A673 (cell line): ENCODE measurements around the gene B3GALT2. TPM values are rescaled to one million over a fixed set of nuclear protein-coding genes. Genes with fewer than 3 reads are reported as not detected.

Experiments
- BruUV-seq: library from RNA; stranded (reverse); fragments of 400-500 nt; replicated peaks from 2 replicates; lab custom pipeline; 2021; lab: Mats Ljungman, UMichigan
- CTCF ChIA-PET: fragments of 300-600 bp; sonication (Branson Sonifier 250); formaldehyde crosslinking; loops from one replicate; lab custom pipeline; 2022; ENCODE audit warnings: antibody characterized with exemption; lab: Charles Lee
- POLR2A ChIA-PET: fragments of 300-600 bp; sonication (Branson Sonifier 250); formaldehyde crosslinking; loops from one replicate; lab custom pipeline; 2022; ENCODE audit warnings: antibody characterized with exemption; ENCODE audit not compliant: low non-redundant PET; lab: Charles Lee
- DNase-seq: peaks from one replicate; pipeline ENCODE4 v3.0.0-alpha.2; 2015; ENCODE audit warnings: low spot score
- H3K27ac ChIP-seq: fragments of 200-600 bp; sonication (generic); 2 replicates; pipeline ENCODE4 v1.5.1; 2016; ENCODE audit warnings: mixed run types, low read depth, mild to moderate bottlenecking, mixed read lengths, antibody characterized with exemption, low read length; ENCODE audit not compliant: poor library complexity, severe bottlenecking
- H3K27me3 ChIP-seq: fragments of 200-600 bp; sonication (generic); replicated peaks from 2 replicates; pipeline ENCODE4 v1.6.1; 2017; ENCODE audit warnings: mixed run types, low read depth, mild to moderate bottlenecking, mixed read lengths, antibody characterized with exemption, low read length; ENCODE audit not compliant: insufficient read depth, poor library complexity
- H3K36me3 ChIP-seq: fragments of 200-600 bp; sonication (generic); 2 replicates; pipeline ENCODE4 v1.6.1; 2016; ENCODE audit warnings: mixed run types, mild to moderate bottlenecking, mixed read lengths, antibody characterized with exemption, low read length; ENCODE audit not compliant: insufficient read depth, poor library complexity, severe bottlenecking
- H3K4me1 ChIP-seq: fragments of 200-600 bp; sonication (generic); 2 replicates; pipeline ENCODE4 v1.6.1; 2017; ENCODE audit warnings: mixed run types, mild to moderate bottlenecking, mixed read lengths, antibody characterized with exemption, low read length; ENCODE audit not compliant: insufficient read depth, poor library complexity, severe bottlenecking
- H3K4me3 ChIP-seq: fragments of 200-600 bp; sonication (generic); 2 replicates; pipeline ENCODE4 v1.5.1; 2016; ENCODE audit warnings: low read depth, mixed run types, mild to moderate bottlenecking, mixed read lengths, low read length; ENCODE audit not compliant: poor library complexity, severe bottlenecking
- H3K9me3 ChIP-seq: fragments of 200-600 bp; sonication (generic); 2 replicates; pipeline ENCODE4 v1.6.1; 2016; ENCODE audit warnings: mixed run types, low read depth, mild to moderate bottlenecking, mixed read lengths, antibody characterized with exemption, low read length; ENCODE audit not compliant: poor library complexity, severe bottlenecking
- CTCF ChIP-seq: fragments of 300-800, 200-600 bp; sonication (generic); conservative IDR thresholded peaks from 2 replicates; pipeline ENCODE4 v1.5.1; 2017; ENCODE audit warnings: low read depth, mild to moderate bottlenecking, antibody characterized with exemption, low read length, moderate library complexity, mixed read lengths
- EZH2 ChIP-seq: fragments of 200-600 bp; sonication (generic); IDR thresholded peaks from 2 replicates; pipeline ENCODE4 v1.6.1; 2017; ENCODE audit warnings: borderline replicate concordance, low read depth, mild to moderate bottlenecking, mixed read lengths, antibody characterized with exemption, low read length; ENCODE audit not compliant: poor library complexity, severe bottlenecking
- intact Hi-C: fragments of 100-400 bp; cut with micrococcal nuclease; formaldehyde crosslinking; loops from one replicate; pipeline ENCODE4 v1.10.0; 2022; ENCODE audit not compliant: unreplicated experiment
- total RNA-seq: library from RNA; stranded (reverse); gene quantifications from 2 replicates; pipeline ENCODE4 v1.2.3, GENCODE V29; 2021

Gene B3GALT2
- total RNA-seq, 1 experiment from 2014 or later: 0.39 TPM

DNA sequence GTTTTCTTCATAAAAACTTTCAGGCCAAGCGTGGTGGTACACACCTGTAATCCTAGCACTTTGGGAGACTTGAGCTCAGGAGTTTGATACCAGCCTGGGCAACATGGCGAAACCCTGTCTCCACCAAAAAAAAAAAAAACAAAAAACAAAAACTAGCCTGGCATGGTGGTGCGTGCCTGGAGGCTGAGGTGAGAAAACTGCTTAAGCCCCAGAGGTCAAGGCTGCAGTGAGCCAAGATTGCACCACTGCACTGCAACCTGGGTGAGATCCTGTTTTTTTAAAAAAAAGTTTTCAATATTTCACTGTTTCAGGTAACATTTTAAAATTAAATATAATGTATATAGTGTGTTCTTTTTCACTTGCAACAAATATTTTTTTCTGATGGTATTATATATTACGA lies 13.5 kb upstream of the B3GALT2 start:
- intact Hi-C loops: no loop called here
- CTCF ChIA-PET: no interaction called here
- BruUV-seq: no TSS peak
- no peaks in the 10 kb centered on the region for H3K9me3 ChIP-seq
- peaks cover 5% of the 10 kb centered on the region for H3K4me1 ChIP-seq
- POLR2A ChIA-PET: interaction anchor here (0.5 kb wide), 1 partner anchor 436 kb away, joined by 3 read pairs; no protein-coding TSS in a partner anchor
- H3K27me3 ChIP-seq: no peaks in the 10 kb centered on the region
- H3K27ac ChIP-seq: no peak overlapping the region
- H3K4me3 ChIP-seq: no peak overlapping the region
- TF ChIP-seq CTCF: no peak
- TF ChIP-seq EZH2: no peak
- no peak for DNase-seq
- no peaks in the 10 kb centered on the region for H3K36me3 ChIP-seq

DNA sequence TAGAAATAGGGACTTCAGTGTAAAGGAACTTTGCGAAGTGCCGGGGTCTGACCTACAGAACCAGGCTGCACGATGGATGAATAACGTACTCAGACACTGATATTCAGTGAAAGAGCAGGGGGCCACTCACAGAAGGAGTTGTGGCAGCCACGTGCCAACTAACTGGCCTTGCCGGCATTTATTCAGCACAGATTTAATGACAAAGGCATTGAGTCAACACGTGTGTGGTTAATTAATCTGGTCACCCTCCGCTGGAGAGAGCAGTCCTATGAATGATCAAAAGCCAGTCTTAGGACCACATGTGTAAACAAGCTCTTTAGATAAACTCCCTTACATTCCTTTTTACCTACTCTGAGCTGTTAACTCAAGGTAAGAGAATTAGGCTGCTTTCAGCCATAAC lies 6.2 kb upstream of the B3GALT2 start:
- CTCF ChIA-PET: no interaction called here
- intact Hi-C loops: no loop called here

GRCh38 chr1:193190096-193190744 lies 3.8 kb upstream of the B3GALT2 start:
- no peak overlapping the region for H3K27ac ChIP-seq
- no TSS peak for BruUV-seq
- no peaks in the 10 kb centered on the region for H3K36me3 ChIP-seq
- intact Hi-C loops: no loop called here
- POLR2A ChIA-PET: no interaction called here
- H3K4me1 ChIP-seq: peaks cover 46% of the 10 kb centered on the region
- H3K9me3 ChIP-seq: peaks cover 7% of the 10 kb centered on the region
- no peaks in the 10 kb centered on the region for H3K27me3 ChIP-seq
- TF ChIP-seq EZH2 (no peak), CTCF (peak; percentile 53; the same call in 1 of the 2 replicates)
- CTCF ChIA-PET: no interaction called here
- no peak overlapping the region for H3K4me3 ChIP-seq
- peak; percentile 36 for DNase-seq

More for the DNA sequence above, 6.2 kb upstream of the B3GALT2 start:
- POLR2A ChIA-PET: no interaction called here
- no peak overlapping the region for H3K27ac ChIP-seq
- H3K4me1 ChIP-seq: peaks cover 23% of the 10 kb centered on the region
- peaks cover 7% of the 10 kb centered on the region for H3K9me3 ChIP-seq
- TF ChIP-seq EZH2 (no peak), CTCF (no peak)
- H3K4me3 ChIP-seq: no peak overlapping the region
- H3K27me3 ChIP-seq: no peaks in the 10 kb centered on the region
- no peaks in the 10 kb centered on the region for H3K36me3 ChIP-seq
- no peak for DNase-seq
- no TSS peak for BruUV-seq
